H1 (cell line): ENCODE data around the gene FGF18. TPM values are rescaled to one million over a fixed set of nuclear protein-coding genes. Genes with fewer than 3 reads are reported as not detected.

Experiments used
- CTCF ChIA-PET: fragments of 300-600 bp; sonication (Branson Sonifier 250); formaldehyde crosslinking; loops from one replicate; lab custom pipeline; 2021; ENCODE audit not compliant: partially characterized antibody; lab: Charles Lee
- POLR2A ChIA-PET: fragments of 300-600 bp; sonication (Branson Sonifier 250); formaldehyde crosslinking; loops from one replicate; lab custom pipeline; 2021; ENCODE audit warnings: inconsistent platforms; ENCODE audit not compliant: partially characterized antibody; lab: Charles Lee
- DNase-seq, 2 experiments: peaks; one replicate each; pipeline versions ENCODE4 v3.0.0 to v3.0.0-alpha.2; 2010 to 2022; ENCODE audit warnings: low spot score in 2 of 2, low read depth in 1 of 2, mixed read lengths in 1 of 2
- FAIRE-seq: peaks from 2 replicates; lab custom pipeline; 2011; peaks lifted over from hg19 to GRCh38; lab: Jason Lieb, UNC
- H2AFZ ChIP-seq: 2 replicates; pipeline ENCODE4 v1.8.1; 2012; ENCODE audit warnings: low read length, inconsistent platforms
- H2AK5ac ChIP-seq: 2 replicates; pipeline ENCODE4 v1.6.1; 2013; ENCODE audit warnings: low read depth, low read length
- H2BK120ac ChIP-seq: replicated peaks from 2 replicates; pipeline ENCODE3; 2013; ENCODE audit warnings: low read depth, low read length, inconsistent platforms
- H2BK12ac ChIP-seq: 2 replicates; pipeline ENCODE4 v1.6.1; 2013; ENCODE audit warnings: low read depth, low read length
- H2BK15ac ChIP-seq: 2 replicates; pipeline ENCODE4 v1.6.1; 2013; ENCODE audit warnings: low read length
- H2BK20ac ChIP-seq: 2 replicates; pipeline ENCODE4 v1.6.1; 2013; ENCODE audit warnings: low read length
- H2BK5ac ChIP-seq: 2 replicates; pipeline ENCODE4 v1.6.1; 2013; ENCODE audit warnings: low read depth, low read length
- H3K14ac ChIP-seq: 2 replicates; pipeline ENCODE4 v1.6.1; 2013; ENCODE audit warnings: inconsistent platforms; ENCODE audit not compliant: insufficient read length
- H3K18ac ChIP-seq: 2 replicates; pipeline ENCODE4 v1.6.1; 2013; ENCODE audit warnings: low read length; ENCODE audit errors: extremely low read depth
- H3K23ac ChIP-seq: 2 replicates; pipeline ENCODE4 v1.6.1; 2013; ENCODE audit warnings: inconsistent platforms; ENCODE audit not compliant: insufficient read length
- H3K23me2 ChIP-seq: 2 replicates; pipeline ENCODE4 v1.6.1; 2013; ENCODE audit warnings: low read depth, low read length
- H3K27ac ChIP-seq: 2 replicates; pipeline ENCODE4 v1.6.1; 2011; ENCODE audit warnings: low read depth, low read length, inconsistent platforms
- H3K27me3 ChIP-seq, 4 experiments: replicated peaks in 1 of 4; 1 replicate in 1 of 4; 2 replicates in 3 of 4; pipeline versions ENCODE4 v1.6.1 to v1.8.1; 2011 to 2013; ENCODE audit warnings: low read length in 3 of 4, mild to moderate bottlenecking in 3 of 4, inconsistent platforms in 2 of 4, mixed read lengths in 2 of 4, moderate library complexity in 1 of 4; ENCODE audit not compliant: control insufficient read depth in 3 of 4, insufficient read depth in 3 of 4; ENCODE audit errors: extremely low read depth in 1 of 4
- H3K36me3 ChIP-seq, 4 experiments: 2 replicates each; pipeline versions ENCODE4 v1.6.1 to v1.8.1; 2011 to 2013; ENCODE audit warnings: mild to moderate bottlenecking in 4 of 4, low read length in 3 of 4, moderate library complexity in 2 of 4, control low read depth in 1 of 4, inconsistent platforms in 1 of 4; ENCODE audit not compliant: insufficient read depth in 4 of 4, control insufficient read depth in 2 of 4
- H3K4ac ChIP-seq: replicated peaks from 2 replicates; pipeline ENCODE3; 2013; ENCODE audit warnings: low read length, low read depth, mixed read lengths, inconsistent platforms; ENCODE audit not compliant: insufficient read length
- H3K4me1 ChIP-seq, 4 experiments: replicated peaks in 1 of 4; 1 replicate in 1 of 4; 2 replicates in 3 of 4; pipeline versions ENCODE4 v1.6.1 to v1.8.1; 2011 to 2013; ENCODE audit warnings: low read length in 3 of 4, inconsistent platforms in 2 of 4, mixed read lengths in 1 of 4; ENCODE audit not compliant: insufficient read depth in 4 of 4, control insufficient read depth in 3 of 4
- H3K4me2 ChIP-seq, 2 experiments: 2 replicates each; pipeline versions ENCODE4 v1.6.1 to v1.8.1; 2011 to 2013; ENCODE audit warnings: low read depth in 2 of 2, low read length in 2 of 2, control low read depth in 1 of 2, inconsistent platforms in 1 of 2, mild to moderate bottlenecking in 1 of 2; ENCODE audit not compliant: insufficient read depth in 1 of 2
- H3K4me3 ChIP-seq, 4 experiments: fragments of 200-600, 300-600 bp in 1 of 4; sonication (generic), shearing (Covaris generic), sonication (Bioruptor Twin) in 1 of 4; 2 replicates each; pipeline versions ENCODE4 v1.5.1 to v1.8.1; 2011 to 2016; ENCODE audit warnings: low read length in 4 of 4, low read depth in 3 of 4, control low read depth in 2 of 4, inconsistent platforms in 2 of 4, mild to moderate bottlenecking in 2 of 4, mixed read lengths in 1 of 4, moderate library complexity in 1 of 4; ENCODE audit not compliant: insufficient read depth in 2 of 4; ENCODE audit errors: extremely low read depth in 1 of 4
- H3K56ac ChIP-seq: replicated peaks from 2 replicates; pipeline ENCODE3; 2013; ENCODE audit warnings: low read depth, mild to moderate bottlenecking, mixed read lengths, low read length, inconsistent platforms; ENCODE audit not compliant: insufficient read length
- H3K79me1 ChIP-seq: 2 replicates; pipeline ENCODE4 v1.6.1; 2013; ENCODE audit warnings: low read depth, low read length, control low read depth
- H3K79me2 ChIP-seq, 2 experiments: 2 replicates each; pipeline versions ENCODE4 v1.6.1 to v1.8.1; 2012 to 2013; ENCODE audit warnings: low read length in 2 of 2, mild to moderate bottlenecking in 2 of 2, inconsistent platforms in 1 of 2; ENCODE audit not compliant: insufficient read depth in 2 of 2, control insufficient read depth in 1 of 2
- H3K9ac ChIP-seq, 4 experiments: replicated peaks in 1 of 4; 1 replicate in 1 of 4; 2 replicates in 3 of 4; pipeline versions ENCODE4 v1.6.1 to v1.8.1; 2011 to 2013; ENCODE audit warnings: low read depth in 3 of 4, low read length in 3 of 4, control low read depth in 2 of 4, mild to moderate bottlenecking in 2 of 4, moderate library complexity in 2 of 4, inconsistent platforms in 1 of 4; ENCODE audit errors: extremely low read depth in 1 of 4
- H3K9me3 ChIP-seq, 2 experiments: 2 replicates each; pipeline versions ENCODE4 v1.6.1 to v1.8.1; 2012 to 2013; ENCODE audit warnings: mild to moderate bottlenecking in 2 of 2, moderate library complexity in 2 of 2, control low read depth in 1 of 2, inconsistent platforms in 1 of 2, low read depth in 1 of 2, low read length in 1 of 2, mixed read lengths in 1 of 2; ENCODE audit not compliant: insufficient read depth in 2 of 2
- H4K20me1 ChIP-seq, 2 experiments: replicated peaks in 1 of 2; 2 replicates each; pipeline versions ENCODE3 to v1.8.1; 2011 to 2013; ENCODE audit warnings: inconsistent platforms in 2 of 2, low read length in 2 of 2, mild to moderate bottlenecking in 1 of 2; ENCODE audit not compliant: insufficient read depth in 2 of 2, control insufficient read depth in 1 of 2
- H4K5ac ChIP-seq: 2 replicates; pipeline ENCODE4 v1.6.1; 2013; ENCODE audit warnings: low read length, low read depth, mixed read lengths, inconsistent platforms; ENCODE audit not compliant: insufficient read length
- H4K8ac ChIP-seq: 2 replicates; pipeline ENCODE4 v1.8.0; 2013; ENCODE audit warnings: mild to moderate bottlenecking, moderate library complexity, low read length, inconsistent platforms; ENCODE audit not compliant: insufficient read depth; ENCODE audit errors: extremely low read depth
- H4K91ac ChIP-seq: replicated peaks from 2 replicates; pipeline ENCODE3; 2013; ENCODE audit warnings: low read length, mixed read lengths, inconsistent platforms; ENCODE audit not compliant: insufficient read length
- CREB1 ChIP-seq: IDR thresholded peaks from 2 replicates; pipeline ENCODE4 v1.6.1; 2012; ENCODE audit warnings: inconsistent platforms
- CTBP2 ChIP-seq: IDR thresholded peaks from 2 replicates; pipeline ENCODE4 v1.7.0; 2011; ENCODE audit warnings: borderline replicate concordance, mild to moderate bottlenecking, moderate library complexity, mixed read lengths, low read length; ENCODE audit not compliant: insufficient read depth, insufficient read length
- PHF8 ChIP-seq: fragments of 200-600 bp; sonication (generic); conservative IDR thresholded peaks from 2 replicates; pipeline ENCODE4 v1.7.1; 2012; ENCODE audit warnings: low read depth, mild to moderate bottlenecking, inconsistent platforms, low read length, moderate library complexity
- POLR2A ChIP-seq, 2 experiments: IDR thresholded peaks; 1 replicate in 1 of 2; 2 replicates in 1 of 2; pipeline ENCODE4 v1.6.1; 2011; ENCODE audit warnings: low read depth in 2 of 2, low read length in 2 of 2, mild to moderate bottlenecking in 2 of 2; ENCODE audit errors: control extremely low read depth in 1 of 2
- RBBP5 ChIP-seq: IDR thresholded peaks from 2 replicates; pipeline ENCODE4 v1.7.1; 2012; ENCODE audit warnings: low read depth, mild to moderate bottlenecking, inconsistent platforms, low read length, moderate library complexity, borderline replicate concordance
- SAP30 ChIP-seq: fragments of 300-600 bp; sonication (generic); IDR thresholded peaks from 2 replicates; pipeline ENCODE4 v1.7.1; 2012; ENCODE audit warnings: low read length, moderate library complexity, mild to moderate bottlenecking, inconsistent platforms; ENCODE audit not compliant: insufficient read depth, insufficient replicate concordance
- SIRT6 ChIP-seq: IDR thresholded peaks from one replicate; pipeline ENCODE4 v1.7.1; 2012; ENCODE audit warnings: low read length, inconsistent platforms
- SIX5 ChIP-seq: IDR thresholded peaks from 2 replicates; pipeline ENCODE4 v1.6.1; 2011; ENCODE audit warnings: mild to moderate bottlenecking, low read depth, low read length
- SRF ChIP-seq: IDR thresholded peaks from 2 replicates; pipeline ENCODE4 v1.6.1; 2011; ENCODE audit warnings: mild to moderate bottlenecking, low read depth, low read length, moderate library complexity
- SUZ12 ChIP-seq: fragments of 200-600 bp; sonication (generic); IDR thresholded peaks from 2 replicates; pipeline ENCODE4 v1.6.1; 2012; ENCODE audit warnings: mild to moderate bottlenecking, inconsistent platforms, low read length, moderate library complexity, mixed read lengths
- TAF7 ChIP-seq: optimal IDR thresholded peaks from 2 replicates; pipeline ENCODE3; 2011; ENCODE audit warnings: low read depth, mild to moderate bottlenecking, inconsistent platforms, low read length, moderate library complexity, borderline replicate concordance
- YY1 ChIP-seq: IDR thresholded peaks from 2 replicates; pipeline ENCODE4 v1.6.1; 2011; ENCODE audit warnings: low read depth, mild to moderate bottlenecking, low read length
- ZNF274 ChIP-seq: IDR thresholded peaks from 2 replicates; pipeline ENCODE4 v1.7.0; 2012; ENCODE audit warnings: low read length, borderline replicate concordance; ENCODE audit errors: extremely low read depth
- WGBS, 2 experiments: shearing (Covaris generic) in 1 of 2; methylation state at CpG; one replicate each; pipeline versions ENCODE4 v1.1.6 to v1.1.7; 2013 to 2015; ENCODE audit warnings: low lambda C conversion rate in 2 of 2, mixed read lengths in 2 of 2, inconsistent platforms in 1 of 2, low coverage in 1 of 2, missing lambda C conversion rate in 1 of 2; ENCODE audit not compliant: insufficient replicate concordance in 2 of 2, insufficient coverage in 1 of 2, insufficient read length in 1 of 2; ENCODE audit errors: extremely low coverage in 1 of 2, missing lambda C conversion rate in 1 of 2; 5-methylcytosine and 5-hydroxymethylcytosine counted together
- polyA plus RNA-seq, 7 experiments: library from polyadenylated mRNA; depleted of rRNA in 3 of 7; stranded (reverse) in 5 of 7; unstranded in 2 of 7; fragments of >200 nt in 5 of 7; fragments of 200-250 nt in 2 of 7; gene quantifications; 1 replicate in 5 of 7; 2 replicates in 1 of 7; 4 replicates in 1 of 7; pipeline versions ENCODE4 v1.2.1 to v1.2.3, GENCODE V29; 2011 to 2013; ENCODE audit warnings: missing spikeins in 2 of 7, mixed read lengths in 2 of 7
- total RNA-seq: library from RNA; stranded (reverse); fragmentation: NEBNext Ultra II Directional; extraction: Animal tissue kit (Norgen Biotek cat#: 25700); gene quantifications from 2 replicates; pipeline ENCODE4 v1.2.1, GENCODE V29; 2021

FGF18 gene
- total and polyA plus RNA-seq, 2 of the 8 experiments (the other 6 are each of a cell fraction or from before 2014, with no cell fraction given): 0.54 to 1.3 TPM

DNA sequence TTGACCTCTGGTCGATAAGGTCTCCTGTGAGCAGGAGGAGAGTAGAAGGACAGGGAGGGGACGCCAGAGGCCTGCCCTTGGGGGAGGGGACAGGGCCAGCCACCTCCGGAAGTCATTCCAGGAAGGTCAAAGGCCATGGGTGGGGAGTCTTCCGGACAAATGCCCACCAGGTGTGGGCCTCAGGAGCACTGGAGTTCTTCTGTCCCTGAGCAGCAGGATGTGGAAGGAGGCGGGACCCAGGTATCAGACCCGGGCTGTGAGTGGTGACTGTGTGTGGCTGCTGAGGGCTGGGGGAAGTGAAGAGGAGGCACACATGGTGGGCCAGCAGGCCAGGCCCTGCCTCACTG lies 13.9 kb downstream of the FGF18 start:
- H3K18ac ChIP-seq: no peak overlapping the region; the same call in 1 of the 2 replicates
- H4K91ac ChIP-seq: peak overlapping the region; percentile 59
- H3K27me3 ChIP-seq: no peaks in the 10 kb centered on the region
- H3K79me1 ChIP-seq: no peaks in the 10 kb centered on the region
- H3K4me3 ChIP-seq: no peak overlapping the region
- H2AFZ ChIP-seq: no peak overlapping the region
- H2BK20ac ChIP-seq: peak overlapping the region; percentile 80; the same call in 1 of the 2 replicates
- 50% methylated on average over 6 of the region's 6 CpGs; no CpG with 5 or more reads in 1 of the 2 experiments for WGBS, 2 experiments
- DNase-seq (no peak), FAIRE-seq (no peak)
- no peak overlapping the region for H3K9ac ChIP-seq
- H4K20me1 ChIP-seq: no peaks in the 10 kb centered on the region
- no peak overlapping the region for H3K14ac ChIP-seq
- no peak overlapping the region; the same call in 1 of the 2 replicates for H2BK15ac ChIP-seq
- H3K27ac ChIP-seq: no peak overlapping the region
- H3K23me2 ChIP-seq: no peaks in the 10 kb centered on the region; the same call in 1 of the 2 replicates
- no peak overlapping the region for H3K4me2 ChIP-seq
- H3K9me3 ChIP-seq: no peaks in the 10 kb centered on the region
- H2BK12ac ChIP-seq: no peak overlapping the region
- H3K36me3 ChIP-seq: no peaks in the 10 kb centered on the region
- no peak overlapping the region for H3K4ac ChIP-seq
- ChIA-PET POLR2A (no interaction called here), CTCF (interaction anchor here (0.9 to 6.3 kb wide), 4 partner anchors 9 to 51 kb away, joined by 3 to 56 read pairs (median 10); partner anchors contain the start of gene FGF18)
- H2BK120ac ChIP-seq: no peak overlapping the region
- peaks cover 0 to 19% (median 13%) of the 10 kb centered on the region in 4 experiments; a peak in 4 of 7 replicates for H3K4me1 ChIP-seq
- no peak overlapping the region for H3K56ac ChIP-seq
- H2BK5ac ChIP-seq: peak overlapping the region; percentile 52; the same call in 1 of the 2 replicates
- no peak overlapping the region for H2AK5ac ChIP-seq
- no peaks in the 10 kb centered on the region for H3K79me2 ChIP-seq
- no peak overlapping the region for H4K8ac ChIP-seq
- H4K5ac ChIP-seq: no peak overlapping the region
- no peak overlapping the region for H3K23ac ChIP-seq
- TF ChIP-seq SRF (no peak), YY1 (no peak), SIRT6 (no peak), POLR2A (IDR thresholded peaks at IDR 0.05; ENCODE audit: control extremely low read depth in 1 of 2, low read depth in 2 of 2, low read length in 2 of 2) (no peak), SUZ12 (no peak), SAP30 (no peak), SIX5 (no peak), CREB1 (no peak), RBBP5 (no peak), PHF8 (no peak), ZNF274 (no peak), CTBP2 (no peak), TAF7 (no peak)
